HG02973 (cell line): ENCODE data around the gene CIDEB.
A peak's percentile ranks its signal among the peaks of the same experiment; 100 is the strongest.

Experiments used
- ATAC-seq: cut with Tn5 transposase; IDR thresholded peaks from one replicate; pipeline ENCODE4 v1.9.1; 2021; ENCODE audit warnings: moderate library complexity; ENCODE audit not compliant: unreplicated experiment

CIDEB gene

DNA sequence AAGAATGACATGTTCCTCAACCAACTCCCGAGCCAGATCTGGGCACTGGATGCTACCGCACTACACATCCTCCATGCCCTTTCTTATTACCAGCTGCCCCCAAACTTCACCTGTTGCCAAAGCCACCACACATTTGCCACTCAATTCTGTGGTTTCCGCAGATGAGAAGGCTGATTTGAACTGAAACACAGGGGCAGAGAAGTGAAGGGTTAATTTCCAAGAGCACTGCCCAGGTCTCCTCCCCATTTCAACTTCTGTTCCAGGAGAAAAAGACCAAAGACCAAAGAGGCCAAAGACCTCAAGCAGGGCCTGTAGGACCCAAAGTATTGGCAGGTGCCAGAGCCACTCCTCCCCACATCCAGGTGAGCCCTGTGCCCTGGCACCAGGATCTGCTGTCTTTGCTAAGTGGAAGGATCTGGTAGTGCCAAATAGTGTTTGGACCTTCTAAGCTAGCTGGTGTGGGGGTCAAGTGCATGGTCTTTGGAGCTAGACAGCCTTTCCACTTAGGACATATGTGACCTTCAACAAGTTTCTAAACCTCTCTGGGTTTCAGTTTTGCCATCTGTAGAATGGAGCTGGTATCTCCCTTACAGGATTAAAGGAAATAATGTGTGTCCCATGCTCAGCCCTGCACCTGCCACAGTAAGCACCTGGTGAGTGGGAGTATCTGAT lies 16.2 kb downstream of the CIDEB start:
- no peak for ATAC-seq

DNA sequence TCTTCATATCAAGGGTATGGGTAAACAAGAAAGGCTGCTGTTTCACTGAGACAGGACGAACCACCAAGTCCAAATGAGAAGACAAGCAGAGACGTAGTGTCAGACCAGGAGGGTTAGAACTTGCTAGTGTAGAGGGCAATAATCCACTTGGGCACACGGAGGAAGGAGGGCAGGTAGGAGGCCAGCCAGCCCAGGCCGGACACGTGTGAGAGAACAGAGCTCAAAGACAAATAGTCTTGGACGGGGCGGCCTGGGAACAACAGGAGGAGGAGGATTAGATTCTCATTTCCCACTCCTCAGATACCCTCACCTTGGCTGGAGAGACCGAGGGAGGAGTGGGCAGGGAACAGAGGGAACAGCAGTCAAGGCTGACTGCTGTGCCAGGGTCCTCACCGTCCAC lies 17.0 kb downstream of the CIDEB start:
- no peak for ATAC-seq

DNA sequence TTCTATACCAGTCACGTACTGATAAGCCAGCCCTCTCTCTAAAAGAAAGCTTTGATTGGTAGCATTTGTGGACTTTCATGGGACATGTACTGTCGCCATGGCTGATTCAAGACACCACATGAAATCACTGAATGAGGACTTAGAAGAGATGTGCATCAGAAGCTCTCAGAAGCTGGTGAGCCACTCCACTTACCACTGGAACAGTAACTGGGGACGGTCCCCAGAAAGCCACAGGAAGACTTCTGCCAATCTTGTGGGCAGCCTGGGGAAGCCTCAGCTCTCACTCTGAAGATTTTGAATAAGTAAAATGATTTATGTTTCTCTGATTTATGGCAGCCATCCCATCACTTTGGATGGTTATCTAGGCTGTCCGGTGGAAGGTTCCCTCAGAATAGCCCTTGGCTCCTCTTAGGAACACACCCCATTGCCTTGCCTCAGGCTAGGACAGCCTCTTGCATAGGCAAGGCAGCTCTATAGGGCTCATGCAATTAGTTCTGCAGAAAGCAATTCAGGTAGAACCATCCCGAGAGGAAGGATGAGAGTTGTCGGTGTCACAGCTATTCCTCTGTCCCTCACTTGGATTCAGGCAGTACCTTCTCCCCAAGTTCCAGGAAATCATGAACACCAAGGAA lies 18.0 kb downstream of the CIDEB start:
- no peak for ATAC-seq

DNA sequence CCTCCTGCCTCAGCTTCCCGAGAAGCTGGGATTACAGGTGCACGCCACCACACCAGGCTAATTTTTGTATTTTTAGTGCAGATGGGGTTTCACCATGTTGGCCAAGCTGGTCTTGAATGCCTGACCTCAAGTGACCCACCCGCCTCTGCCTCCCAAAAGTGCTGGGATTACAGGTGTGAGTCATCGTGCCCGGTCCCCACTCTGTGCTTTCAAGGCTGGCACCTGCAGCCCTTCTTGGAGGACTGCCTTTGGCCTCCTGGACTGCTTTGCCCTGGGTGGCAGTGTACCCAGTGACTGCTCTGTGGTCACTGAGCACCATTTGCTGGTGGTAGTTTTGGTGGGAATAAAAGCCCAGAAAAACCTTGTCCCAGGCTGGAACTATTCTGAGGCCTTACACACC lies 20.8 kb downstream of the CIDEB start:
- ATAC-seq = no peak

DNA sequence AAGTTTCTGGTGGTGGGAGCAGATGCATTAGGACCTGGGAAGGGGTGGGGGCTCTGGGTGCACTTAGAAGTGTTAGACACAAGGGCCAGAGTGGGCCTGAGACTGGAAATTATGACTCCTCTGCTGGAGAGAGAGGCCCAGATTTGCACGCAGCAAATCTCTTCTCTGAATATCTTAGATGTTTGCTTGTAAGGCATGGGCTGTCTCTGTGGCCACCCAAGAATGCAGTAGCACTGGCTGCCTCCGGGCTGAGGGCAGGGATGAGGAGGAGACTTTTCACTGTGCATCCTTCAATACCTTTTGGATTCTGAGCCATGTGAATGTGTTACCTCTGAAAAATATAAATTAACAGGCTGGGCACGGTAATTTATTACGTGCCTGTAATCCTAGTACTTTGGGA lies 22.4 kb downstream of the CIDEB start:
- ATAC-seq = no peak

DNA sequence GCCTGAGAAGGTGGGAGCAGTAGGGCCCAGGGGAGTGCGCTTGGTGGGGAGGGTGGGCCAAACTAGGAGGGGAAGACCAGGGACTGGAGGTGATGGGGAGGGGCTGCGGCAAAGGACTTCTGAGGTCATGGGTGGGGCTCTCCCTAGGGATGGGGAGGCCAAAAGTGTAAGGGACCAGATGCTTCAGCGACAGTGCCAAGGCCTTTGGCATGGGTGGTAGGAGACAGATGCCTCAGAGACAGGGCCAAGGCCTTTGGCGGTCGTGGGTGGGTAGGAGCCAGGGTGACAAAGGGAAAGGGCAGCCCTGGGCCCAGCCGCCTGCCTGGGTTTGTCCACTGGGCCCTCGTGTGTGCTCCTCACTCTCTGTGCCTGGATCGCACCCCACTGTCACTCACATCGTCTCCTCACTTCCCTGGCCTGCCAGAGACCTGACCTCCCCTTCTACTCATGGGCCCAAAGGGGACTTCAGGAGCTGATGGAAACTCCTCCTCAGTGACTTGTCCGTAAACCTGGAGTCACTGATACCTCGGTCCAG lies 23.2 kb downstream of the CIDEB start:
- no peak for ATAC-seq

DNA sequence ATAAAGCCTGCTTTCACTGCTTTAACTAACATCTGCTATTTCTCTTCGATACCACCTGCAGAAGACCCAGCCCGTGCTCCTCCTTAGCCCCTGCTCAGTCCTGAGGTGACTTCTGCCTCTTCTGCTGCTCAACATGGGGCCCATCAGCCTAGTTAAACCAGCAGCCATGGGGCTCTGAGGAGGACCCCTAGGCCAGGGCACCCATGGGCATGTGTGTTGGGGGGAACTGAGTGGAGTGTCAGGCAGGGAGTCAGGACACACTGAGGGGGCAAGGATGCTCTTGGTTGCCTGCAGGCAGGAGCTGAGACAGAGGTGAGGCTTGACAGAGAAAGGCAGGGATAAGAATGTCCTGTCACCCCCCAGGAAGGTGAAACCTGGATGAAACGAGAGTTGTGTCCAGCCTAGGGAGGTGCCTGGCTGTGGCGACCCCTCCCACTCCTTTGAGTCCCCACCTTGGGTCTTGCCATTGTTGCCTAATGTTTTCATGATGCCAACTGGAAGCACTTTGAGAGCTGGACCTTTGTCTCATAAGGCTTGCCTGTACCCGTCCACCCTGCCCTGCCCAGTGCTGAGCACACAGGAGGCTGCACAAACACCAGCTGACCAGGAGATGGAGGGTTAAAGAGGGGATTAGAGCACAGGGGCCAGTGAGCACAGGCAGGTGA lies 23.8 kb downstream of the CIDEB start:
- ATAC-seq = no peak

DNA sequence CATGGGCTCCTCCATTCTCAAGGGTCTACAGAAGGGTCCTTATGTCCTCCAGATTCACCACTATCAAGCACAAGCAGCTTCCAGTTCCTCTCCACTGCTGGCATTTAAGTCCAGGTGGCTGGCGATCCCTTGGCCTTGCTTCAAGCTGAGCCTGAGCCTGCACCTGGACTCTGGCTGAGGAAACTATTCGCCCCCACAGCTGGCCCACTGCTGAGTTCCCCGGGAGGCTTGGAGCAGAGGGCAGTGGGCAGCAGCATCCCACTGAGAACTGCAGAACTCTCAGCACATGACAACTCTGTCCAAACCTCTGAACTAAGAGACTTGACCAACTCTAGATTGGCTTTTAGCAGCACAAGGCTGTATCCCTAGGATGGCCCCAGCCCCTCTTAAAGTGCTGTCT lies 25.0 kb downstream of the CIDEB start:
- no peak for ATAC-seq

DNA sequence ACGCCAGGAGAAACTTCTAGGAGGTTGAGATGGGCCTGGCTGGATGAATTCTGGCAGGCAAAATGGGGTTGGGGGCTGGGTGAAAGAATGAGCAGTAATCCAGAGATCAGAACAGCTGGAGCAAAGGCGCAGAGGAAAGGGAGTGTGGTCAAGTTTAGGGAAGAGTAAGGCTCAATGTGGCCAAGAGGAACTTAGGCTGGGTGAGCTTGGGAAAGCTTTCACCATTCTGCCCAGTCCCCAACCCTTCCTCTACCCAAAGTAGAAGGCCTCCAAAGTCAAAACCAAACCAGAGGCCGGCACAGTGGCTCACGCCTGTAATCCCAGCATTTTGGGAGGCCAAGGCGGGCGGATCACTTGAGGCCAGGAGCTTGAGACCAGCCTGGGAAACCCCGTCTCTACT lies 26.1 kb downstream of the CIDEB start:
- no peak for ATAC-seq

DNA sequence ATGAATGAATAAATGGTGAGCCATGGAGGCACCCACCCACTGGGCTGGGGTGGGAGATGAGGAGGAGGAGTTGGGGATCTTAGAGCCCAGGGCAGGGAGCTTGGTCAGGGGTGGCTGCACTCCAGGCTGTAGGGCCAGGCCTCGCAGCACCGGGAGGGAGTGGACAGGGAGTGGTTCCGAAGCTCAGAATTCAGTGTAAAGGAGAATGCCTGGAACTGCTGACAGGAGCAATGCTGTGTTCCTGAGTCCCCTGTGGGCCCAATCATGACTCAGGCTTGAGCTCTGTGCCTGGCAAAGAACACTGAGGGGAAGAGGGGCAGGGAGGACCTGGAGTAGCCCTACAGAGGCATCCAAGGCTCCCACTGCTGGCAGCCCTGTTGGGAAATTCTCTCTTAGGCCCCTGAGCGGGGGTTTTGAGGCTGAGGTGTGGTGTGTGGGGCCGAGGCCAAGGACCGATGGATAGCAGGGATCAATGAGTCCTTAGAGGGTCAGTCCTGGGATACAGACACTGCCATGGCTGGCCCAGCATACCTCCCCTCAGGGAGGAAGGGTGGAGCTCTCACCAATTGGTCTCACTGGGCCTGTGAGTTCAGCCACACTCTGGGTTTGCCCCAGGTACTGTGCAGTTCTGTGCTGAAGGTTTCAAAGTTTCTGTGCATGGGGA lies 26.8 kb downstream of the CIDEB start:
- no peak for ATAC-seq

DNA sequence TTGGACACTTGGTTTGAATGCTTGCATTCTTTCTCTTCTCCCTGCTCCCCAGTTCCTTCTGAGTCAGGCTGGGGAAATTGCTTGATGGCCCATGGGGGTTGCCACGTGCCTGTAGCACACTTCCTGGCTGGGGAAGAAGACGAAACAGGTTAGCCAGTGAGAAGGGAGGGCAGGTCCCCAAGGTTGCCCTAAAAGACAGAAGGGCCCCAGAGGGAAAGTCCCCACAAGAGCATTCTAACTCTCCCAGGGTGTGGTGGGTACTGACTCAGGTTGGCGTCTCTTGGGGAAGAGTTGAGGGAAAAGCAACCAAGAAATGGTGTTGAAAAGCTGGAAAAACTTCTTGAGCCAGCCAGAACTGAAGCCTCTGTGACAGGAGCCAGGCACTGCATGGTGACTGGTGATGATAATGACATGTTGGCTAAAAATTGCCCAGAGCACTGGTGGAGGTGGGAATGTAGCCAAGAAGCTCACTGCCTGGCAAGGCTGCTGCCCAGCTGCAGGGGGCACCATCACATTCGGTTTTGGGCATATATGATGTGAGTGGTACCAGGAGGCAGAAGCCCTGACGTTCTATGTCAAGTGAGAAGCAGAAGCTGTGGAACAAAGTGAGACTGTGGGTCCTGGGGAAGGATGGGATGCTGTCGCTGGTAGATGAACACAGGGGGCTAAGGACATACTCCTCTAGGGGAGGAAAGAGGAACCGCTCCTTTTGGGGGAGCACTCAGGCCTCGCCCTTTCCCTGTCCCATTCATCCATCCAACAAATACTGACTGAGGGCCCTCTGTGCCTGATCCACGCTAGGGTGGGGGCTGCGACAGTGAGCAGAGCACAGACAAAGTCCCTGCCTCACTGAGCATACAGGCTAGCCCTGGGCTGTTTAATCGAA lies 28.2 kb downstream of the CIDEB start:
- no peak for ATAC-seq

DNA sequence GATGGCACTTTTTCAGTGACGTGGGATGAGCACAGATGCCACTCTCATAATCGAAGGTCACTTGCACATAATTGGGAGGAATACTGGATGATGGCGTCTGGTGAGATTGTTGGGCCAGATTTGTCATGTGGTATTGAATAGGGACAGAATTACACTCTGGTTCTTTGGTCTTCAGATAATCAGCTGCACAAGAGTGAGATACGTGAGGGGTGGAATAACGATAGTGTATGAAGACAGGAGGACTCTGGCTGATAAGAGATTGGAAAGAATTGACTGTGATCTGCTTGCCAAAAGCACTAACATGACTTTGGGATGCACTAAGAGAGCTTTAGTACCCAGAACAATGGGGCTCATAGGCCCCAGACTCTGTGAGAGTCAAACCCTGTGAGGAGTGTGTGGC lies 29.4 kb downstream of the CIDEB start:
- ATAC-seq = no peak

DNA sequence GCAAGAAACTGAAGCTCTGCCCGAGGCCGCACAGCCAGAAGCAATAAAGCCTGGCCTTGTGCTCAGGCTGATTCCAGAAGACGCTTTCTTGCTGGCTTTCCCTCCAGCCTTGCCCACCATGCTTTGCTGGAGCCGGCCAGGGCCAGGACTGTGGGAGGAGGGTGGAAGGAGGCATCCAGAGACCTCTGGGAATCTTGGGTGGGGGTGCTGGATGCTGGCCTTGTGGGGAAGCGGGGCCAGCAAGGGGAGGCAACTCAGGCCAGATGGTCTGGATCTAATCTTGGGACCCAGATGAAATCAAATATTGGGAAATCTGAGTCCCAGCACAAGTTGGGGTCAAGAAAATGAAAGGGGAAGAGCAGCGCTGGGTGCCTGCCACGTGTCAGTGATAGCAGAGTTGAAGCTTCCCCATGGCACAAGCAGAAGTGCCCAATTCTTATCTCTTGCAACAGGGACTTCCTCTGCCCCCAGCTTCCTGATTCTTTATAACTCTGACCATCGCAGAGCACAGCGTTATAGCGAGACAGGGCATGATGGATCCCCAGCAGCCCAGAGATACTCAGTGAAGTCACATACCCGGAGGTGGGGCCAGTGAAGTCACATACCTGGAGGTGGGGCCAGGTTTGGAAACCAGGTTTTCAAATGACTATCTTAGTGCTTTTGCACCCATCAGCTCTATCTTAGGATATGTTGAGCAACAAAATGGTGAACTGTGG lies 30.0 kb downstream of the CIDEB start:
- ATAC-seq = no peak

DNA sequence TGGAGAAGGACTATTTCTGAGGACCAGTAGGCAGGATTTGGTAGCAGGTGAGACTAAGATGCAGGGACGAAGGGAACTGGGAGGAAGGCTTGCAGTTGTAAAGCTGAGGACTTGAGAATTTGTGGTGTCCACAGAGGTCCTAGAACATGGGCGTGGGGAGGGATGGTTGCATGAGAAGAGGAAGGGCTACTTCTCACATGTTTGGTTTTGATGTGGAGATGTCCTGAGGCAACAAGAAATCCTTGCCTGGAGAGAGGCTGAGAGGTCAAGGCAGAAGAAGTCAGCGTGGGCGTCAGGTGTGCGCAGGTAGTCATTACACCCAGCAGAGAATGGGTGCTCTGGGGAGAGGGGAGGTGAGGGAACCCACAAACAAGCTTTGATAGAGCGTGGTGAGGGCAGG lies 30.7 kb downstream of the CIDEB start:
- ATAC-seq = no peak

DNA sequence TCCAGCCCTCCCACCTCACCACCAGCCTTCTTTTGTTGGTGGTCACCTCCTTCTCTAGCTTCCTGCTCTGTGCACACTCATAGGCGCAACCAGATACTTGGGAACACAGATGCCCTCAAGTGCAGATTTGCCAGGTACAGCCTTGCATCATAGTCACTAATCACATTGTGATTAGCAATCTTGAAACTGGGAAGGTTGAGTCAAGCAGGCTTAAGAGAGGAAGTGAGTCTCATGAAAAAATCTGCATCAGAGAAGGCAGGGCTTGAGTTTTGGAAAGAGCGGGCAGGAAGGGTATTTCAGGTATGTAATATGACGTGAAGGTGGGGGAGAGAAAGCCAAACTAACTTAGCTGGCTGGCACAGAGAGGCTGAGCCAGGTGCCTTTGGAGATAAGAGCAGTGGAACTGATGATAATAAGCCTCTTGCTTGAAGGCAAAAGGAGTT lies 33.7 kb downstream of the CIDEB start:
- ATAC-seq = peak; percentile 44

DNA sequence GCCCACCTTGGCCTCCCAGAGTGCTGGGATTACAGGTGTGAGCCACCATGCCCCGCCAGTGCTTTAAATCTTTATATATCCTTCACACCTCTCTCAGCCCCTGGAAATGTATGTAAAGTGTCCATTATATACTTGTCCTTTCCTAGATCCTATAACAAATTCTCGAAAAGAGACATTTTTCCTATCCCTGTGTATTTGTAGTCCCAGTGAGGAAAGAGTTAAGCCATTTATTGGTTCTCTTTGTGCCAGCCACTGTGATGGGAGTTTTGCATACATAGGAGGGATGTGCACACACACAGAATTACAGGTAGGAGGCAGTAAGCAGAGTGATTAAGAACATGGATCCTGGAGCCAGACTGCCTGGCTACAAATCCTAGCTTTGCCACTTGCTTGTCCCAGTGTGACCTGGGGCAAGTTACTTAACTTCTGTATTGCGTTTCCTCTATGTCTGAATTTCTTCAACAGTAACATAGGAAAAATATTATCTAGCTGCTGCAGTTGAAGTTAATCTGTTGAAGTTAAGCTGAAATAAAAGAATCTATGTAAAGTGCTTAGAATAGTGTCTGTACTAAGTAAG lies 34.3 kb downstream of the CIDEB start:
- ATAC-seq = no peak

DNA sequence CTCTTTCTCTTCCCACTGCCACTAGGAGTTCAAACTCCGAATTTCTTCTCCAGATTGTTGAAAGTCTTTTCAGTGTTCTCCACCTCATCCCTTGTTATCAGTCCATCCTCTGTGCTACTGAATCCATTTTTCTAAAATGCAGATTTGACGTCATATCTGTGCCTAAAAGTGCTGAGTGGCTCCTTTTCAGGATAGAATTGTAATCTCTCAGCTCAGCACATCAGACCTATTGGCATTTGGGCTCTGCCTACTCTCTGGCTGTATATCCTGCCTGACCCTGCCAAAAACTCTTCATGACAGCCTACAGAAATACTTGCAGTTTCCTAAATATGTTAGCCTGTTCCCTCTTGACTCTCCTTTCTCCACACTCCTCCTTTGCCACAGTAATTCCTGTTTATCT lies 35.3 kb downstream of the CIDEB start:
- ATAC-seq = no peak

DNA sequence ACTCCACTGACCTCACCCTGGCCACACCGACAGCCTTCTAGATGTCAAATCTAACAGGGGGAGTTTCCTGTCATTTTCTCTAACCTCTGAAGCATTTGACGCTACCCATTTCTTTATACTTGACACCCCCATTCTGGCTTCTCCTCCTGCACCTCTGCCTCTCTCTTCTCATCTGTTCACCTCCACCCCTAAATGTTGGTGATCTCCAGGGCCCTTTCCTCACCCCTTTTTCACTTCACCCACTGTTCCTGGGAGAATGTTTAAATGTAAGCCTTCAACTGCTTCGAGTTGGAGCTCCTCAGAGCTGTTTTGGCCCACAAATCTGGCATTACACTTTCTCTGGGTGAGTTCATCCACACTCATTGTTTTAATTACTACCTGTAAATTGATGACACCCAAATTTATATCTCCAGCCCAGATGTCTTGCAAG lies 35.9 kb downstream of the CIDEB start:
- no peak for ATAC-seq

DNA sequence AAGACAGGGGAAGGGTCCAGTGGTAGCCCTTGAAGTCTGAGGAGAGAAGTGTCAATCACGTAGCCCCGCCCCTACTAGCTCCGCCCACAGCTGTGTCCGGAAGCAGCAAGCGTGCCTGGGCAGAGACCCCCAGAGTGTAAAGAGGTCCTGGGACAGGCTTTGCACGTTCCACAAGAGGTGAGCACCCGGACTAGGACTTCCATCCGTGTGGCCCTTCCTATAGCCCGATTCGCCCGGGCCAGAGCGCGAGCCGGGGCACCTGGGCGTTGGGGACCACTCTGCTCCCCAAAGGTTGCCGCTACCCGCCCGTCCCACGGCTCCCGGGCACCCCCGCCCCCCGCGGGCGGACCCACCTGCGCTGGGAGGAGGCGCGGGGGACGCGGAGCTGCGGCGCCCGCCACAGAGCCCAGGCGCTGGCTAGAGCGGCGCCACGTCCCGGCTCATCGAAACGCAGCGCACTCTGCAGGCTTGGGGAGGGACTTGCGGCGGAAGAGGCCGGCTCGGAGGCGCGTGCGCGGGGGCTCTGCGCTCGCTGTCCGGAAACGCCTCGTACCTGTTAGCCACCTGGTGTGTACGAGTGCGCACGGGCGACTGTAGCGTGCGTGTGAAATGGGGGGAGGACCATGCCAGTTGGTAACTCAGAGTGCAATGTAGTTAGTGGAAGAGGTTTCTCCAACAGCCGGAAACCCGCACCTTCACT lies 36.5 kb downstream of the CIDEB start, which contains the start of gene RABGGTA:
RABGGTA (minus strand) TSS at position 464 of the 700 bp plus-strand sequence. CDS start 482 bp downstream, outside the sequence.
- ATAC-seq = peak; percentile 81
